Hepatocyte (in vitro differentiated cells): Measurements from ENCODE around the gene DDX1.

ENCODE experiments used
- CTCF ChIP-seq: fragments of 200-600 bp; sonication (generic); IDR thresholded peaks from 2 replicates; pipeline ENCODE4 v1.5.1; 2016; ENCODE audit warnings: antibody characterized with exemption, mild to moderate bottlenecking; ENCODE audit not compliant: poor library complexity
- EZH2 ChIP-seq: fragments of 200-600 bp; sonication (generic); IDR thresholded peaks from 2 replicates; pipeline ENCODE4 v1.6.1; 2016; ENCODE audit warnings: antibody characterized with exemption, mild to moderate bottlenecking, borderline replicate concordance

GRCh38 chr2:15622214-15622613, 30.5 kb downstream of the DDX1 start:
- TF ChIP-seq CTCF (no peak), EZH2 (no peak)
